Heart left ventricle (tissue), 16 donors: ENCODE results near the gene BTN1A1. TPM values are rescaled to one million over a fixed set of nuclear protein-coding genes. Genes with fewer than 3 reads are reported as not detected.

Source experiments
- ATAC-seq, 4 donors: fragments of 200-7000 bp; cut with Tn5 transposase; one replicate each; pipeline ENCODE4 v1.9.1; 2020 to 2022; ENCODE audit warnings: moderate library complexity in 4 of 4, mild to moderate bottlenecking in 3 of 4, moderate number of reproducible peaks in 1 of 4
- DNase-seq, 5 donors: peaks; one replicate each; pipeline ENCODE4 v3.0.0-alpha.2; 2020
- H3K27ac ChIP-seq, 12 donors: fragments of 200-600 bp; sonication (generic) in 4 of 12; one replicate each; pipeline versions ENCODE4 v1.5.0 to v1.8.0; 2016 to 2022; ENCODE audit warnings: mild to moderate bottlenecking in 2 of 12
- H3K27me3 ChIP-seq, 9 donors: fragments of 200-600 bp; sonication (generic) in 2 of 9; one replicate each; pipeline versions ENCODE4 v1.5.1 to v1.8.0; 2016 to 2022; ENCODE audit warnings: mild to moderate bottlenecking in 3 of 9
- H3K36me3 ChIP-seq, 9 donors: fragments of 200-600 bp; sonication (generic) in 2 of 9; one replicate each; pipeline versions ENCODE4 v1.5.0 to v1.8.0; 2018 to 2022; ENCODE audit warnings: mild to moderate bottlenecking in 2 of 9
- H3K4me1 ChIP-seq, 12 donors: fragments of 200-600 bp; sonication (generic) in 4 of 12; one replicate each; pipeline versions ENCODE4 v1.5.0 to v1.8.0; 2016 to 2022; ENCODE audit warnings: mild to moderate bottlenecking in 3 of 12
- H3K4me3 ChIP-seq, 12 donors: fragments of 200-600 bp; sonication (generic) in 4 of 12; one replicate each; pipeline versions ENCODE4 v1.5.0 to v1.8.0; 2017 to 2022; ENCODE audit warnings: mild to moderate bottlenecking in 9 of 12, moderate library complexity in 4 of 12
- H3K9me3 ChIP-seq, 12 donors: fragments of 200-600 bp; sonication (generic) in 4 of 12; one replicate each; pipeline versions ENCODE4 v1.5.0 to v1.8.0; 2016 to 2022; ENCODE audit warnings: mild to moderate bottlenecking in 1 of 12
- CTCF ChIP-seq, 12 donors: fragments of 200-600 bp; sonication (generic) in 4 of 12; IDR thresholded peaks; one replicate each; pipeline versions ENCODE4 v1.5.0 to v1.8.0; 2018 to 2022; ENCODE audit warnings: antibody characterized with exemption in 12 of 12, mild to moderate bottlenecking in 5 of 12
- POLR2A ChIP-seq, 2 donors: fragments of 450-650 bp; IDR thresholded peaks; one replicate each; pipeline ENCODE4 v1.6.1; 2017; ENCODE audit warnings: antibody characterized with exemption in 2 of 2, mild to moderate bottlenecking in 2 of 2, moderate library complexity in 2 of 2
- WGBS, 4 donors: extraction: QIAGEN DNeasy Blood & Tissue Kit in 2 of 4; methylation state at CpG; one replicate each; pipeline versions ENCODE4 v1.1.5 to v1.1.7; 2013 to 2018; 5-methylcytosine and 5-hydroxymethylcytosine counted together
- intact Hi-C, 10 donors: fragments of 100-400 bp; cut with DNase I; formaldehyde crosslinking; loops; one replicate each; pipeline versions ENCODE4 v1.11.1 to v1.14.2; 2022
- polyA plus RNA-seq, 2 donors: library from polyadenylated mRNA; stranded (reverse); fragments of 200-250 nt; gene quantifications; one replicate each; pipeline ENCODE4 v1.2.3, GENCODE V29; 2013
- total RNA-seq, 9 donors: library from RNA; depleted of rRNA in 2 of 9; stranded (reverse); fragments of >200 nt in 2 of 9; fragmentation: NEBNext Ultra II Directional in 3 of 9; extraction: Animal tissue kit (Norgen Biotek cat#: 25700) in 3 of 9; gene quantifications; one replicate each; pipeline versions ENCODE4 v1.1.0 to v1.2.4, GENCODE V29; 2016 to 2023
- donor health status: ischemic (EF 13 %, LVEDD 7.1; RV severe dilation, severe dysfunction).
- donor health status: healthy with polysubstance abuse.
- donor health status: DM: no; HTN: yes; CAD: no.
- donor health status: DM: no; HTN: no; CAD: no.
- donor health status: ischemic (EF 25% LVEDD 6.9; RV normal size, moderate dysfunction).
- donor health status: ischemic (EF 25% LVEDD 5.7; RV mildly dilated, moderate dysfunction).
- donor health status: healthy.
- donor health status: DM: yes; HTN: yes; CAD: no.
- donor health status: ischemic (EF 35%, LVEDD 5.7; RV mildly dilated, moderate dysfunction).
- donor health status: nonischemic (EF 11% LVEDD 7.7; RV severe dilation, severe dysfunction).
- donor health status: DM: yes; HTN: yes; CAD: no.
- donor health status: PGD.
- donor health status: ischemic (EF 29% LVEDD 5.4; RV normal size, mild dysfunction).
- donor health status: nonischemic (EF 23%, LVEDD 6.1; RV moderate dilation, normal function).

Gene BTN1A1
- total and polyA plus RNA-seq, 11 donors: not detected

- TF ChIP-seq CTCF (IDR thresholded peaks at IDR 0.05) (no peak), POLR2A (IDR thresholded peaks at IDR 0.05) (no peak)
- H3K4me1 ChIP-seq: peaks cover 0 to 23% (median 9%) of the 10 kb centered on the region in 12 donors
- no peaks in the 10 kb centered on the region for H3K36me3 ChIP-seq
- H3K27ac ChIP-seq: no peak overlapping the region
- no peaks in the 10 kb centered on the region for H3K27me3 ChIP-seq
- no peaks in the 10 kb centered on the region for H3K9me3 ChIP-seq
- ATAC-seq (no peak), DNase-seq (no peak)
- H3K4me3 ChIP-seq: peak overlapping the region in 4 of 12 donors; percentile 50 to 66 (median 62)
- 47 to 51% (median 50%) methylated on average over 19 of the region's 19 CpGs for WGBS, 4 donors
- intact Hi-C loops: loop anchor here in 3 of 10 donors (2.0 to 10.0 kb wide), 3 partner anchors 13 to 919 kb away; partner anchors contain the start of gene ZNF184 (in 1 of the 3)
Observed at GRCh38 chr6:26555505-26556262, 55.6 kb downstream of the BTN1A1 start.

- 37 to 43% (median 39%) methylated on average over 16 of the region's 16 CpGs for WGBS, 4 donors
- no peaks in the 10 kb centered on the region for H3K9me3 ChIP-seq
- no peaks in the 10 kb centered on the region for H3K36me3 ChIP-seq
- H3K27ac ChIP-seq: no peak overlapping the region
- peaks cover 0 to 22% (median 9%) of the 10 kb centered on the region in 12 donors for H3K4me1 ChIP-seq
- ATAC-seq: peak in 2 of 4 donors; percentile 13 to 35
- H3K27me3 ChIP-seq: no peaks in the 10 kb centered on the region
- DNase-seq: peak in 2 of 5 donors; percentile 40 to 56
- H3K4me3 ChIP-seq: no peak overlapping the region
- TF ChIP-seq POLR2A (IDR thresholded peaks at IDR 0.05) (no peak), CTCF (IDR thresholded peaks at IDR 0.05) (no peak)
- intact Hi-C loops: loop anchor here in 2 of 10 donors (10.0 kb wide), 2 partner anchors 242 to 918 kb away; partner anchors contain the start of gene ZNF184 (in 1 of the 2)
Observed at GRCh38 chr6:26556263-26557070, 56.4 kb downstream of the BTN1A1 start.

Other genes starting within 250 kb of the BTN1A1 start
- gene BTN3A2, start 135.1 kb upstream of the BTN1A1 start, total RNA-seq: 10 to 100 TPM in 5 of 9 donors, 1 to 10 TPM in 4; 2.7 to 71.1 (median 10.2) TPM
- gene BTN3A2, start 135.1 kb upstream of the BTN1A1 start, polyA plus RNA-seq: 10 to 100 TPM in 1 of 2 donors, 1 to 10 TPM in 1; 5.8 to 11.5 TPM
- gene BTN2A2, start 117.2 kb upstream of the BTN1A1 start, total RNA-seq: 10 to 100 TPM in 2 of 9 donors, 1 to 10 TPM in 7; 1.7 to 20.4 (median 3.0) TPM
- gene BTN2A2, start 117.2 kb upstream of the BTN1A1 start, polyA plus RNA-seq: 1 to 10 TPM; 3.2 to 4.3 TPM
- 10 to 100 TPM in 3 of 9 donors, 1 to 10 TPM in 6; 3.1 to 47.6 (median 9.1) TPM for gene BTN3A1, start 98.0 kb upstream of the BTN1A1 start, total RNA-seq
- gene BTN3A1, start 98.0 kb upstream of the BTN1A1 start, polyA plus RNA-seq: 1 to 10 TPM; 5.1 to 5.2 TPM
- 10 to 100 TPM in 2 of 9 donors, 1 to 10 TPM in 7; 4.8 to 31.2 (median 7.9) TPM for gene BTN3A3, start 59.8 kb upstream of the BTN1A1 start, total RNA-seq
- gene BTN3A3, start 59.8 kb upstream of the BTN1A1 start, polyA plus RNA-seq: 1 to 10 TPM; 5.9 to 7.7 TPM
- 10 to 100 TPM in 7 of 9 donors, 1 to 10 TPM in 2; 9.2 to 26.2 (median 14.8) TPM for gene BTN2A1, start 42.3 kb upstream of the BTN1A1 start, total RNA-seq
- gene BTN2A1, start 42.3 kb upstream of the BTN1A1 start, polyA plus RNA-seq: 10 to 100 TPM in 1 of 2 donors, 1 to 10 TPM in 1; 6.6 to 26.7 TPM
- gene HMGN4, start 38.1 kb downstream of the BTN1A1 start, total RNA-seq: 10 to 100 TPM; 22.4 to 34.7 (median 32.1) TPM
- gene HMGN4, start 38.1 kb downstream of the BTN1A1 start, polyA plus RNA-seq: 10 to 100 TPM in 1 of 2 donors, 1 to 10 TPM in 1; 5.8 to 52.8 TPM
- gene ABT1, start 96.7 kb downstream of the BTN1A1 start, total RNA-seq: 10 to 100 TPM in 2 of 9 donors, 1 to 10 TPM in 7; 7.2 to 10.8 (median 8.2) TPM
- 10 to 100 TPM in 1 of 2 donors, 1 to 10 TPM in 1; 7.1 to 12.0 TPM for gene ABT1, start 96.7 kb downstream of the BTN1A1 start, polyA plus RNA-seq
- 10 to 100 TPM in 6 of 9 donors, 1 to 10 TPM in 3; 7.1 to 17.2 (median 13.4) TPM for gene ZNF322, start 159.4 kb downstream of the BTN1A1 start, total RNA-seq
- gene ZNF322, start 159.4 kb downstream of the BTN1A1 start, polyA plus RNA-seq: 1 to 10 TPM; 4.0 to 7.8 TPM